GM19238 (cell line): ENCODE results near the gene TSPAN4.

Source experiments
- DNase-seq: peaks from one replicate; pipeline ENCODE4 v3.0.0; 2011; ENCODE audit warnings: low spot score; ENCODE audit not compliant: insufficient read length

TSPAN4 gene

DNA sequence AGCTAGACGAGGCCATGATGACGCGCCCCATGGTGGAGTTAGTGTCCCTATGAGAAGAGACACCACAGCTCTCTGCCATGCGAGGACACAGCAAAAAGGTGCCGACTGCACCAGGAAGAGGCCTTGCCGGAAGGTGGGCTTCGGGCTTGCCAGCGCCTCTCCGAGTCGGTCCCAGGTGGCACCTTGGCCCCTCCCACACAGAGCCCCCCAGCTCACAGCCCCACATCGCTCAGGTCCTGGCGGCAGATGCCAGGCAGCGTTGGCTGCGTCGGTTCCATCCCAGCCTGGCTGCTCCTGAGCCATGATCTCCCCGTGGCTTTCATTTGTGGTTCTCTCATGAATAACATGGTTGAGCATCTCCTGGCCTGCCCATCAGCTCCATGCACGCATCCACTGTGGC is 43.9 kb downstream of the TSPAN4 start:
- DNase-seq: no peak

DNA sequence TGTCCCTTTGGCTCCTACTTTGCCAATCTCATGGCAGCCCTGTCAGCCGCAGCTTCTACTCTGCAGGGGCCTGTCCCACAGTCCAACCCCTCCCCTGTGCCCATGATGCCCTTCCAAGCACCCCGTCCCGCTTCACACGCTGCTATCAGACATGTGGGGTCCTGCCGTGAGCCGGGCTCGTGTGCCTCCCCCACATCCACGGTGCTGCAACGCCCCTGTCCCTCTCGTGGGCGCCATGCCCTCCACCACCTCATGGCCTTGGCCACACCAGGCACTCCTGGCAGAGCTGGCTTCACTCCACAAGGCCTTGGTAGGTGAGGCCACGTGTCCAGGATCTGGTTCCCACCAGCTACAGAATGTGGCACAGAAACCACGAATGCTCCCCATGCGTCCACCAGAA is 44.9 kb downstream of the TSPAN4 start:
- no peak for DNase-seq

DNA sequence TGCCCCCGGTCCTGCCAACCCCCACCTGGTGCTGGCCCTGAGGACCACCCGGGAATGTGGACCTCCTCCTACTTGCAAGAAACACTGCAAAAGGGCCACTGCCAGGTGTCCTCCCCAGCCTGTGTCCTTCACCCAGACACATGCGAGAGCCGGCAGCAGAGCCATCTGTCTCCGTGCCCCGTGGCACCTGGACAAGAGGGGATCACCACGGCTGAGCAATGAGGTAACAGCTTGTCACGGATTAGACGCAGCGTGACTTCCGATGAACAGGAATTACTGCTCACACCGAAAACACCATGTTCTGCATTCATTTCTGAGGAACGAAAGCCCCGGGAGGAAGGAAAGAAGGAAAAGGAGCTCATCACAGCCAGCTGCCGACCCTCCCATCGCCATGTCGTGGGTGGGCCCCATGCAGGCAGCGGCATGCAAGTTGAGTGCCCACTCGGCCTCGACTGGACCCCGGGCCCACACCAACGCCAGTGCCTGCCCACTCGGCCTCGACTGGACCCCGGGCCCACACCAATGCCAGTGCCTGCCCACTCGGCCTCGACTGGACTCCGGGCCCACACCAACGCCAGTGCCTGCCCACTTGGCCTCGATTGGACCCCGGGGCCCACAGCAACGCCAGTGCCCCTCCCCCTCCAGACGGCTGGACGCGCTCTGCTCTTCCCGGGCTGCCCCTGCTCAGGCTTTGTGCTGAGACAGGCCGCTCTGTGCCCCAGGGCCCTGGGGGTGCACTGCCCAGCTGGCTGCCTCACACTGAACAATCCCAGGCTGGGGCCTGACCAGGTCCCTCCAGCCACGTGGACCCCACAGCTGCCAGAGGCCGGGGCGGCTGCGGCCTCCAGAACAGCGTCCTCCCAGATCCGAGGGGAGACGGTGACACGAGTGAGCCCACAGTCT is 45.9 kb downstream of the TSPAN4 start:
- no peak for DNase-seq

DNA sequence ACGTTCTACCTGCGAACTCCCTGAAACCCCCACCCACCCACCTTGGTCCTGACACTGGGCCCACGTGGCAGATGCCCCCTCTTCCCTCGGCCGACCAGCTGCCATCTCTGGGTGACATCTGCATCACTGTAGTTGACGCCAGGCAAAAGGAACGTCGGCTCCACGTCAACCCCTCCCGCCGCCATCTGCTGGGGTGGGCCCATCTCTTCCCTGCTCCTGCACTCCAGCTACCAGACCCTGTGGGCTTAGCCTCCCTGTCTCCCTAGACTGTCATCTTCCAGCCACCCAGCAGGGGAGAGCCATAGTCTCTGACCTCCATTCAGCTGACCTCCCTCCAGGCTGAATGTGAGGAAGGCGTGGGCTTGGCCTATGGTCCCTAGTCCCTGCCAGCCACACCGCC is 46.6 kb downstream of the TSPAN4 start:
- DNase-seq: no peak

DNA sequence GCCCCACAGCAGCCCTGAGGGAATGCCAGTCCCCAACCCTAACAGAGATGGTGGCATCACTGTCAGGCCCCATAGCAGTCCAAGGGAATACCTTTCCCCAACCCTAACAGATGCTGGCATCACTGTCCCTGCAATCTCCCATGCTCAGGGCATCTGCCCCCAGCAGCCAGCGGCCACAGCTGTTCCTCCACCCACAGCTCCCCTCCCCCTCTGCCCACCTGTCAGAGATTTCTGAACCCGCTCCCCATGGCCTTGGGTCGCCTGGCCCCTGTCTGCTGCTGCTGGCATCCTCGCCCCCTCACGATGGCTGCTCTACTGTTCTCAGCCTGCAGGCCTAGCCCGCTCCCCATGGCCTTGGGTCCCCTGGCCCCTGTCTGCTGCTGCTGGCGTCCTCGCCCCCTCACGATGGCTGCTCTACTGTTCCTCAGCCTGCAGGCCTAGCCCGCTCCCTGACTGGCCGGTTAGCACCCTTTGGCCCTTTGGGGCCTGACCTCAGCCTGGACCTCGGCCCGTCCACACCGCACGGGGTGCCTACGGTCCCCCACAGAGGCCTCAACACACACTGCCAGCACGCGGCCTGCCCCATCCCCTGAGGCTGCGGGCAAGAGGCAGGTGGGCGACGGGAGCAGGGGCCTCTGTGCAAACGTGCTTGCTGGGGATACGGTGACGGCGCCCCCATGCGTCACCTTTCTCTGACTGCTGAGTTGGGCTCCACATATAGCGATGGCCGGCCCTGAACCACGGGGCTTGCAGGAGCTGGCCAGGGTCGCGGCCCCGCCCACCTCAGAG is 47.2 kb downstream of the TSPAN4 start:
- no peak for DNase-seq

DNA sequence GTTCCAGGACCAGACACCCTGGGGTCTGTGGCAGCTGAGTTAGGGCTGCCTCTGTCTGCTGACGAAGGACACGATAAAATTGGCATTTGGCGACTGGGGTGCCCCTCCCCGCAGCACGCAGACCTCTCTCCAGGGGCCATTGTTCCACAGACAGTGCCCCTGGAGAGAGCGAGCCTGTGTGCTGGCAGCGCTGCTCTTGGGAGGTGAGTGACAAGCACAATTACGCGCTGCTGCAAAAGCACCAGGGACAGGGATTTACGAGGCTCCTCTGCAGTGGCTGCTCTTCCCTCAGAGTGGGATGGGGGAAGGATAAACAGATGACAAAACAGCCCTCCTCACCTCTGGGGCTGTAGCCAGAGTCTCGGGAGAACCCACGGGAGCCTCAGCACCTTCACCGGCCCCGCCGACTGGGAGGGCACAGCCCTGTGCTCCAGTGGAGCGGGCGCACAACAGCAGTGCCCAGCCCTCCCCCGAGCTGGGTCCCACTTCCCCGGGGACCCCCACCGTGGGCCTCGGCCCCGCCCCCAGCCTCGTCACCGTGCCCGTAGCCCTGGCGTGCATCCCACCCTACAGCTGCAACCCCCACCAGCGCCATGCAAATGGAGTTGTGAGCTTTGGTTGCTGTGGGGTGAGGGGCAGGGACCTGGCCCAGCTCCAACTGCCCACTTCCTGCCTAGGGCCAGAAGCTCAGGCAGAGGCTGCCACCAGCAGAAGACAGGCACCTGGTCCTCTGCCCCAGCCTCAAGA is 48.3 kb downstream of the TSPAN4 start:
- DNase-seq: no peak

DNA sequence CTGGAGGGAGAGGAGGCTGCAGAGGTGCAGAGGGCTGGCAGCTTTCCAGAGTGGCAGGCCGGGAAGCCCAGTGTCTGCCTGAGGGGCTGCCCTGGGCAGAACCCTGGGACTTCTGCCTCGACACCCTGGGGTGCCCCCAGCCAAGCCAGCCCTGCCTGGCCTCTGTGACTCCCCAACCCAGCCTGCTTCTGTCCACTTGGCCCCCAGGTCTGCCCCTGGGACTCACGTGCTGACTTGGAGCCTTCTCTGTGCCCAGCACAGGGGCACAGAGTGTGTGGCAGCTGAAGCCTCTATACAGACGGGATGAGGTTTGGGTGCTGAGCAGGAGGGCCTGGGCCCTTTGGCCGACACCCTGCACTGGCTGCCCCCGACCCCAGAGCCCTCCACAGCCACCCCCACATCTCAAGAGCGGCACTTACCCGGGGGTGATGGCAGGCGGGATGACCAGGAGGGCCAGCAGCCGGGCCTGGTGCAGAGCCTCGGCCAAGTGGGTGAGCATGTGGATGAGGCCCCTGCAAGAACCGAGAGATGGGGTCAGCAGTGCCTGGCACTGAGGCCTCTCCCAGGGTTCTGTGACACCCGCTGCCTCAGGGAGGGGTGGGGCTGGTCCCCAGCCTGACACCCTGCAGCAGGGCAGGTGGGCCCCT is 50.5 kb downstream of the TSPAN4 start:
- DNase-seq: no peak

DNA sequence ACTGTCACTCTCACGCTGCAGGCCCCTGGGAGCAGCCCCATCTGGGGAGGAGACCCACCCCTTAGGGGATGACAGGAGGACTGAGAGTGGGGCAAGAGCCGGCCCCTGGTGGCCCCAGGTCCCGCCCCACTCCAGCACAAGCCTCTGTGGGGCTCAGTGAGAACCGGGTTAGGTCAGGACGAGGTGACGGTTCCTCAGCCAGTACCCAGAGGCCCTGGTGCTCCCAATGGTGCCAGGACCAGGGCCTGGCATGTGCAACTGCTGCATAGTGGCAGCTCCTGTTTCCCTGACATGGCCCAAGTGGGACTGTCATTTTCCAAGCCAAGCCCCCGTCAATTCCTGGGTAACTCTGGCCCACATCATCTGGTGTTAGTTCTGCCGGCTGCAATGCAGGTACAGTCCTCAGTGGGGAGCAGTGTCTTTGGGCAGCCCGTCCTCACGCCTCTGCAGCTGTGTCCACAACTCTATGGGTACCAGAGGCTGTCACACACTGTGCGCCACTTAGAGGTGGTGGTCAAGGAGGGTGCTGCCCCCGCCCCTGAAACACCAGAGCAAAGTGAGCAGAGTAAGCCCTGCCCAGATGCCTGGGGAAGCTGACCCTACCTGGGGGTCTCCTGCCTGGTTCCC is 52.0 kb downstream of the TSPAN4 start:
- DNase-seq: no peak

DNA sequence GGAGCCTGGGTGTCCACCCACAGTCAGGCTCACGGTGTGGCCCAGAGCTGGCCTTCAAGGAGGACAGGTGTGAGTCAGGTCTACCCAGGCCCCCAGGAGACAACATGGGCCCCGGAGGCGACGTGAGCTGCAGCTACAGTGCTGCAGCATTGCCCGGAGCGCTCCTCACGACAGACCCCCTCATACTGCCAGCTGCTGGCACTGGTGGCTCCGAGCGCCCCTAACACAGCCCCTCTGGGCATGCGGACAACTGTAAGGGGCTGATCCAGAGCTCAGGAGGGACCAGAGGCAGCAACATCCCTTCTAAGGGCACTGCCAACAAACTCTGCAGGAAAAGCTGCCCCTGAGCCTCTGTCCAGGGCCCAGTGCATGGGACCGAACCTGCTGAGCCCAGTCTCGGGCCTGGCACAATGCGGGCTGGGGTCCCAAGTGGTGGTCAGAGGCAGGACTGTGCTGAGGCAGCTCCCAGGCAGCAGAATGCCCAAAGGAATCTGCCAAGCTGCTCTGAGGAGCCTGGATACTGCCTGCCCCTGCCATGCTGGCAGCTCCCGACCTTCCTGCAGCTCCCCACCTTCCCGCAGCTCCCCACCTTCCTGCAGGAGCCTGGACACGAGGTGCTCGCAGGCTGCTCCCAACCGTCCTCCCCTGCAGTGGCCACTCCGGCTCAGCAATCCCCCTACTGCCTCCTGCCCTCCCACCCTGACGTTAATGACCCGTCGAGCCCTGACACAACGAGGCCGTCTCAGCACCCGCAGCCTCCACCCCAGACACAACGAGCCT is 52.9 kb downstream of the TSPAN4 start:
- no peak for DNase-seq

DNA sequence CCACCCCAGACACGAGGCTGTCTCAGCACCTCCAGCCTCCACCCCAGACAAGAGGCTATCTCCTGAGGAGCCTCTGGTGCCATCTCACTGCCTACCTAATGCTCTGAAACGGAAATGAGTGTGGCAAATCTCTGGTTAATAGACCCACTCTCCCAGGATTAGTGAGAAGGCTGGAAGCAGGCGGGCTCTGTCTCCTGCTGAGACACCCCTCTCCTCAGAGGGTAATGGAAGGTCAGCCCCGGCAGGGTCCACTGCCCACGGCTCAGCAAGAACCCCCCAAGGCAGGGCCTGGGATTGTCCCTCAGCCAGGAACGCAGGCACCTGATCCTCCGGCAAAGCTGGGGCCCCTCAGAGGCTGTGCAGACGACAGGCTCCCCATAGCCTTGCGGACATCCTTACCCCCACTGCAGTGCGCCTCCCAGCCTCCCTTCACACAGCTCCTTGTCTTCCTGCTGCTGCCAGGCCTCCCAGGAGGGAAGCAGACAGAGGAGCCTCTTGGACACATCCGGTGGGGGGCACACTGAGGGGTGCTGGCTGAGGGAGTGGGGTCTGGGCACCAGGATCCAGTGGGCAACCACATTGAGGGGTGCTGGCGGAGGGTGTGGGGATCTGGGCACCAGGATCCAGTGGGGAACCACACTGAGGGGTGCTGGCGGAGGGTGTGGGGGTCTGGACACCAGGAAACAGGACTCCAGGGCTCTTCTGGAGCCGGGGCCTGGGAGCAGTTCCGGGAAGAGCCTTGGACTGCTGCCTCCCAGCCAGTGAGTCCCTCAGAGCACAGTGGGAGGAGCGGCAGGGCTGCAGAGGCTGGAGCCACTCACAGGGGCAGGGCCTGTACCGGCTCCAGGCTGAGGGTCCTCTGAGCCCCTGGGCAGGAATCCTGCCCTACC is 54.8 kb downstream of the TSPAN4 start:
- DNase-seq: no peak

DNA sequence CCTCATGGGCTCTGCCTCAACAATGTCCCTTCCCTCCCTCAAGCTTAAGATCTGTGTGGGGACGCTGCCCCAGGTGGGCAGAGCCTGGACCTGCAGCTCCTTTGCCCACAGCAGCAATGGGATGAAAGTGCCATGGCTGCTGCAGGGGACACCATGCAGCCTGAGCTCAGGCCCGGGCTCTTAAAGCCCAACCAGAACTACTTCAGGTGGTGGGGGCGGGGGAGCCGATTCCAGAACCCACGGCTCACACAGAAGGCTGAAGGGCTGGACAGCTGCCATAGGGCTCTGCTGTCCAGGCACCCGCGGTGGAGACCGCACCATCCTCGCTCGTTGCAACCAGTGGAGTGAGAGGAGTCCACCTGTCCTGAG is 55.5 kb downstream of the TSPAN4 start:
- DNase-seq: no peak

DNA sequence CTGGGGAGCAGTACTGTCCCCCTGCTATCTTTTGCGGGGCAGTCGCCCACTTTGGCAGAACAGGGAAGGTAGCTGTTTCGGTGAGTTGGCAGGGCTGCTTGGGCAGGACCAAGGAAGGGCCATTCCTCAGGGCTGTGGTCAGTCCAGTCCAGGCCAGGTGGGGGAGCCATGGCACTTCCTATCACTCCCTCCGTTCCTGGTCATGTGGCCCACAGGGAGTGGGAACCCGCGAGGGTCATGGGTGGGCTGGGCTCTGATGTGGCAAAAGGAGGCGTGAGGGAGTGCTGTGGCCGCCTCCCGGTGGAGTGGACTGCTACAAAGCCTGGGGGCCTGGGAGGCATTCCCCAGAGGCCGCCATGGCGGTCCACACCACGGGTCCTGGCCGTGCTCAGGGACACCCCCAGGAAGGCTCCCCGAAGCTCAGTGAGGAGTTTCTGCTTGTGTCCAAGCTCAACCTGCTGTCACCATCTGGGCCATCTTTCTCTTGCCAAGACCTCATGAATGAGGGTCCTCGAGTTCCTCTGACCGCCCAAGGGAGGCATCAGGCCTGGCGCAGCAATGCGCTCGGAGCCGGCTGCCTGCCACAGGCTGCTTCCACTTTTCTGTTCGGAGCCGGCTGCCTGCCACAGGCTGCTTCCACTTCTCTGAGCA is 56.0 kb downstream of the TSPAN4 start:
- DNase-seq: no peak

DNA sequence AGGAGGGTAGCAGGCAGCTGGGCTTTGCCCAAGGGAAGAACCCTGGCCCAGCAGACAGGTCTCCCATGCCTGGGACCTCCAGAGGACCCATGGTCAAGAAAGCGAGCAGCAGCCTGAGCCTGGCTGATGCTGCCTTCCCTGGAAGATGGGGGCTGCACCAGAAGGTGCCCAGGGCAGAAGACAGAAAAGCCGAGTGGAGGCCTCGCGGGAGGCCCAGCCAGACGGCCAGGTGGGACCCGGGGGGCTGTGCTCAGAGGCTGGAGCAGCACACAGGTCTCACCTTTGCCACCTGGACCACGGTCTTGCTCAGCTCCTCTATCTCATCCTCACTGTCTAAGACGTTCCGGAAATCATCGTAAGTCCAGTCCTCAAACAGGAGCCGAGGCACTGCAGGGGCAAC is 57.1 kb downstream of the TSPAN4 start:
- no peak for DNase-seq

DNA sequence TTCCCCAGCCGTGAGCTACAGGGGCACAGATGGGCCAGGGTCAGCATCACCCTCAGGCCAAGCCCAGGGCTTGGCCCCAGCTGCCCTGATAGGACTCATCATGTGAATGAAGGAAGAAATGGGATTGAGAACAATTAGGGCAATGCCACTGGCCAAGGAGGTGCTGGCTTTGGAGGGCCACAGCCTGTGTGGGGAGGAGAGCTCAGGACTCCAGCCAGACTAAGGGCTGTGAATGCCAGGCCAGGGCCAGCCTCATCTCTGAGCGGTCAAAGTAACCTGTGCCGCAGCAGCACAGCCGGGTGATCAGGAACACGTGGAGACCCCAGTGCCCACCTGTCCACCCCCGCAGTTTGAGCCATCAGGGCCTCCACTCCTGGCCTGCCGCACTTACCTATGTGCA is 57.9 kb downstream of the TSPAN4 start:
- no peak for DNase-seq

DNA sequence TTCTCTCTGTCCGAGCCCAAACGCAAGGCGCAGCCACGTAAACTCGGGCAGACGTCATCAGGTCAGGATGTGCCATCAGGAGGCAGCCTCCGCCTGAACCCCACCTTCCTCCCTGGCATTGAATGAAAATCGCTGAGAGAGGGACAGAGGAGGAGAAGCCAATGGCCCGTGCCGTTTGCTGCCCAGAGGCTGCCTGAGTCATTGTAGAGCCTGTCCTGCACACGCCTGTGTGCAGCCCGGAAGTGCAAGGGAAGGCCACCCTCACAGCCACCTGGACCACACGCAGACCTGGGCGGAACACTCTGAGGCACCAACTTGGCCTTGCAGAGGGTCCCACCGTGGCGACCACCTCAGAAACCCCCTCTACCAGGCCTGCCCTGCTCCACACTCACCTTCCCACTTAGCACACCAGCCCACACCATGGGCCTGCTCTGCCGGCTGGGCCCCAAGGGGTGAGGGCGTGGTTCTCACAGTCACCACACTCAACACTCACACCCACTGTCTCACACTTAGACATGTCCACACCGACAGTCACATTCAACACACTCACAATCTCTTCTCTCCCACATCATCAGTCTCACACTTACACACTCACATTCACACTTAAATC is 58.9 kb downstream of the TSPAN4 start:
- no peak for DNase-seq

DNA sequence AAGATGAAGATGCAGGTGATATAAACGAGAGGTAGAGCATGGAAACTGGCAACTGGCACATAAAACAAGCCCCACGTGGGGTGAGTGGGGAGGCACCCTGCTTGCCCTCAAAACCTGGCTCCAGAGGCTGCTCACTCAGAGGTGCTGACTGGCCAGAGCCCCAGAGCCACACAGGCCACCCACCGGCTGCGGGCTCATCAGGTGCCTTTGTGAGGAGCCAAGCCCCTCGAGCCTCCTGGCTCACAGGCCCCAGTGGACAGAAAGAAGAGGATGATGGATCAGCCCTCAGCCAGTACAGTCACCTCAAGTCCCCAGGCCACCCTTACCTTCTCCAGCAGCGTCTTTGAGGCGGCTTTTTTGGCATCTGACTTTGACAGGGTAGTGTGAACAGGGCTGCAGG is 61.7 kb downstream of the TSPAN4 start:
- no peak for DNase-seq

DNA sequence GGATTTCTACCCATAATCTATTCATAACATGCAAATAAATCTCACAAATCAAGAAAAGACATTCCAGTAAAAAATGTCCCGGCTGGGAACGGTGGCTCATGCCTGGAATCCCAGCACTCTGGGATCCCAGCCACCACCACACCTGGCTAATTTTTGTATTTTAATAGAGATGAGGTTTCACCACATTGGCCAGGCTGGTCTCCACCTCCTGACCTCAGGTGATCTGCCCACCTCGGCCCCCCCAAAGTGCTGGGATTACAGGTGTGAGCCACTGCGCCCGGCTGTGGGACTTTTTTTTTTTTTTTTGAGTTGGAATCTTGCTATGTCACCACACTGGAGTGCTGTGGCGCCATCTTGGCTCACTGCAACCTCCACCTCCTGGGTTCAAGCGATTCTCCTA is 63.3 kb downstream of the TSPAN4 start:
- DNase-seq: no peak

DNA sequence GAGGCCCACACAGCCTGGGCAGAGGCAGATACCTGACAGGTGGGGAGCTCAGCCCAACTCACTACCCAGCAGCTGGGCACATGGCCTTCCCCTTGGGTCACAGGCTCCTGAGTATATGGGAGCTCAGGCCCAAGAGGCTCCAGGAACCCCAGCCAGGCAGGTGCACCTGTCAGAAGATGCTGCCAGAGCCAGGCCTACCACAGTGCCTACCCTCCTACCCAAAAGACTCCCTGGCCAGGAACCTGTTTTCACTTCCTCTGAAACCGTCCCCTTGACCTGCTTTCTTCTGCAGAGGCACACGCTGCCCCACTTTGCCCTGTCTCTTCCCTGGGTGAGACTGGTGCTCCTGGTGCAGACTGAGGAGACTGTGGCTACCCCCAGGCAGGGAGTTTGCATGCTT is 65.0 kb downstream of the TSPAN4 start:
- no peak for DNase-seq
